Measurements from ENCODE around the gene IARS1.

GRCh38 chr9:92308893-92309292 lies 15.4 kb upstream of the IARS1 start:
- TF ChIP-seq CTCF (IDR thresholded peaks at IDR 0.05) (no peak), GABPB1 (CRISPR knock-in tag; IDR thresholded peaks at IDR 0.05) (no peak), ZNF121 (CRISPR knock-in tag; IDR thresholded peaks at IDR 0.05) (no peak), JUN (CRISPR knock-in tag; IDR thresholded peaks at IDR 0.05) (no peak), ATF2 (CRISPR knock-in tag; IDR thresholded peaks at IDR 0.05; ENCODE audit: borderline replicate concordance, low read depth) (no peak)

Measured in WTC11 (cell line).